Measurements from ENCODE around the gene CDKAL1. TPM values are rescaled to one million over a fixed set of nuclear protein-coding genes. Genes with fewer than 3 reads are reported as not detected.

Gene CDKAL1
- total RNA-seq, 4 donors from 2014 or later = 10.3 to 11.2 (median 10.5) TPM

- peaks cover 0 to 14% (median 3%) of the 10 kb centered on the region in 4 donors for H3K36me3 ChIP-seq
- TF ChIP-seq POLR2A (IDR thresholded peaks at IDR 0.05; ENCODE audit: low read depth) = no peak
- no peak for TF ChIP-seq POLR2AphosphoS5 (IDR thresholded peaks at IDR 0.05)
- no peak for TF ChIP-seq CTCF (IDR thresholded peaks at IDR 0.05)
- TF ChIP-seq EP300 (IDR thresholded peaks at IDR 0.05) = no peak
- H3K27me3 ChIP-seq = no peaks in the 10 kb centered on the region
- H3K4me1 ChIP-seq = no peaks in the 10 kb centered on the region
- WGBS = 72% methylated on average over 8 of the region's 8 CpGs
- intact Hi-C loops (cut with DNase I) = no loop called here
- H3K4me3 ChIP-seq = no peak overlapping the region
- DNase-seq (ENCODE audit: extremely low spot score) = no peak
- no peak overlapping the region for H3K27ac ChIP-seq (replicated peaks in 1 of 4)
- H3K9me3 ChIP-seq = no peaks in the 10 kb centered on the region
Measured at GRCh38 chr6:20652299-20653084, 118.2 kb downstream of the CDKAL1 start.

GRCh38 chr6:20653085-20653479 is 118.8 kb downstream of the CDKAL1 start:
- WGBS = 94% methylated on average over 4 of the region's 4 CpGs
- intact Hi-C loops (cut with DNase I) = no loop called here
- TF ChIP-seq POLR2A (IDR thresholded peaks at IDR 0.05; ENCODE audit: low read depth) = no peak
- TF ChIP-seq CTCF (IDR thresholded peaks at IDR 0.05) = no peak
- no peak for TF ChIP-seq POLR2AphosphoS5 (IDR thresholded peaks at IDR 0.05)
- TF ChIP-seq EP300 (IDR thresholded peaks at IDR 0.05) = no peak

GRCh38 chr6:20655317-20655716 is 121.1 kb downstream of the CDKAL1 start:
- Histone ChIP-seq H3K4me3 (no peak overlapping the region), H3K4me1 (no peaks in the 10 kb centered on the region), H3K9me3 (no peaks in the 10 kb centered on the region), H3K27ac (replicated peaks in 1 of 4) (no peak overlapping the region), H3K36me3 (peaks cover 0 to 10% (median 3%) of the 10 kb centered on the region in 4 donors), H3K27me3 (no peaks in the 10 kb centered on the region)
- WGBS = 92% methylated on average over 5 of the region's 5 CpGs
- no peak for DNase-seq (ENCODE audit: extremely low spot score)
- no peak for TF ChIP-seq EP300 (IDR thresholded peaks at IDR 0.05)
- no peak for TF ChIP-seq CTCF (IDR thresholded peaks at IDR 0.05)
- TF ChIP-seq POLR2A (IDR thresholded peaks at IDR 0.05; ENCODE audit: low read depth) = no peak
- TF ChIP-seq POLR2AphosphoS5 (IDR thresholded peaks at IDR 0.05) = no peak
- intact Hi-C loops (cut with DNase I) = no loop called here

More at GRCh38 chr6:20653085-20653479, 118.8 kb downstream of the CDKAL1 start:
- Histone ChIP-seq H3K9me3 (no peaks in the 10 kb centered on the region), H3K4me1 (no peaks in the 10 kb centered on the region), H3K27ac (replicated peaks in 1 of 4) (no peak overlapping the region), H3K36me3 (peaks cover 0 to 14% (median 3%) of the 10 kb centered on the region in 4 donors), H3K27me3 (no peaks in the 10 kb centered on the region), H3K4me3 (no peak overlapping the region)
- no peak for DNase-seq (ENCODE audit: extremely low spot score)

- no peaks in the 10 kb centered on the region for H3K9me3 ChIP-seq
- H3K4me3 ChIP-seq = no peak overlapping the region
- no peak for DNase-seq (ENCODE audit: extremely low spot score)
- H3K27ac ChIP-seq (replicated peaks in 1 of 4) = no peak overlapping the region
- intact Hi-C loops (cut with DNase I) = no loop called here
- 76% methylated on average over 2 of the region's 2 CpGs for WGBS
- H3K4me1 ChIP-seq = peaks cover 6 to 14% (median 12%) of the 10 kb centered on the region in 4 donors
- H3K27me3 ChIP-seq = no peaks in the 10 kb centered on the region
- TF ChIP-seq CTCF (IDR thresholded peaks at IDR 0.05) = no peak
- no peak for TF ChIP-seq POLR2AphosphoS5 (IDR thresholded peaks at IDR 0.05)
- TF ChIP-seq EP300 (IDR thresholded peaks at IDR 0.05) = no peak
- TF ChIP-seq POLR2A (IDR thresholded peaks at IDR 0.05; ENCODE audit: low read depth) = no peak
- peaks cover 0 to 10% (median 3%) of the 10 kb centered on the region in 4 donors for H3K36me3 ChIP-seq
Measured at GRCh38 chr6:20657274-20657800, 123.1 kb downstream of the CDKAL1 start.

All from esophagus muscularis mucosa (tissue), 4 donors.